RWPE2 (cell line): ENCODE results near the gene SLC5A10.
A peak's percentile ranks its signal among the peaks of the same experiment; 100 is the strongest.

ENCODE experiments used
- ATAC-seq: fragments of 200-7000 bp; cut with Tn5 transposase; 3 replicates; pipeline ENCODE4 v1.9.1; 2021; ENCODE audit warnings: low read depth
- DNase-seq: peaks from one replicate; pipeline ENCODE4 v3.0.0-alpha.2; 2020; ENCODE audit warnings: low spot score
- H3K27ac ChIP-seq: fragments of 450-650 bp; 2 replicates; pipeline ENCODE4 v1.5.1; 2017; ENCODE audit warnings: mild to moderate bottlenecking; ENCODE audit not compliant: poor library complexity, severe bottlenecking
- H3K27me3 ChIP-seq: fragments of 250-450 bp; sonication (Bioruptor Pico); 2 replicates; pipeline ENCODE4 v1.5.1; 2021; ENCODE audit warnings: mild to moderate bottlenecking, moderate library complexity; ENCODE audit not compliant: insufficient read depth, poor library complexity, severe bottlenecking
- H3K36me3 ChIP-seq: fragments of 250-450 bp; sonication (Bioruptor Pico); 2 replicates; pipeline ENCODE4 v1.5.1; 2020; ENCODE audit warnings: low read depth, mild to moderate bottlenecking, moderate library complexity
- H3K4me1 ChIP-seq: fragments of 250-450 bp; sonication (Bioruptor Pico); 2 replicates; pipeline ENCODE4 v1.5.1; 2021; ENCODE audit warnings: mild to moderate bottlenecking, moderate library complexity; ENCODE audit not compliant: insufficient read depth, poor library complexity, severe bottlenecking
- H3K4me3 ChIP-seq: fragments of 250-450 bp; sonication (Bioruptor Pico); 2 replicates; pipeline ENCODE4 v1.5.1; 2021; ENCODE audit warnings: mild to moderate bottlenecking, moderate library complexity; ENCODE audit not compliant: severe bottlenecking
- H3K9me3 ChIP-seq: fragments of 250-450 bp; sonication (Bioruptor Pico); 2 replicates; pipeline ENCODE4 v1.5.1; 2021; ENCODE audit warnings: mild to moderate bottlenecking, moderate library complexity; ENCODE audit not compliant: severe bottlenecking
- CTCF ChIP-seq: fragments of 450-650 bp; IDR thresholded peaks from one replicate; pipeline ENCODE4 v1.5.1; 2017; ENCODE audit warnings: mild to moderate bottlenecking, moderate library complexity; ENCODE audit not compliant: poor library complexity, severe bottlenecking

The SLC5A10 gene

GRCh38 chr17:19002805-19003542 lies 51.0 kb downstream of the SLC5A10 start:
- Histone ChIP-seq H3K27ac (peak overlapping the region; percentile 84), H3K9me3 (no peaks in the 10 kb centered on the region), H3K27me3 (no peaks in the 10 kb centered on the region), H3K36me3 (peaks cover 49% of the 10 kb centered on the region), H3K4me3 (peak overlapping the region; percentile 97), H3K4me1 (peaks cover 26% of the 10 kb centered on the region)
- DNase-seq (no peak), ATAC-seq (peak; percentile 51)
- TF ChIP-seq CTCF = no peak

- DNase-seq = no peak
- Histone ChIP-seq H3K4me3 (peak overlapping the region; percentile 97), H3K9me3 (no peaks in the 10 kb centered on the region), H3K36me3 (peaks cover 43% of the 10 kb centered on the region), H3K27ac (peak overlapping the region; percentile 84), H3K4me1 (peaks cover 26% of the 10 kb centered on the region), H3K27me3 (no peaks in the 10 kb centered on the region)
- no peak for TF ChIP-seq CTCF
- ATAC-seq = peak; percentile 17
Observed at GRCh38 chr17:19003543-19004420, 51.8 kb downstream of the SLC5A10 start.

- H3K9me3 ChIP-seq = no peaks in the 10 kb centered on the region
- peak within 1 kb of the TSS; percentile 84 for H3K27ac ChIP-seq
- H3K4me1 ChIP-seq = peaks cover 26% of the 10 kb centered on the region
- peak; percentile 24 for ATAC-seq
- DNase-seq = peak; percentile 88
- no peak for TF ChIP-seq CTCF
- peaks cover 35% of the 10 kb centered on the region for H3K36me3 ChIP-seq
- no peaks in the 10 kb centered on the region for H3K27me3 ChIP-seq
- H3K4me3 ChIP-seq = peak within 1 kb of the TSS; percentile 97
Observed at GRCh38 chr17:19004421-19005136, 52.6 kb downstream of the SLC5A10 start, which contains the start of gene FAM83G. TSS of gene FAM83G (minus strand) at chr17:19004764. CDS start at chr17:19004041, 723 bp downstream.

- no peak for DNase-seq
- TF ChIP-seq CTCF = no peak
- H3K36me3 ChIP-seq = peaks cover 28% of the 10 kb centered on the region
- H3K4me3 ChIP-seq = peak overlapping the region; percentile 97
- peak overlapping the region; percentile 84 for H3K27ac ChIP-seq
- peaks cover 21% of the 10 kb centered on the region for H3K4me1 ChIP-seq
- no peaks in the 10 kb centered on the region for H3K9me3 ChIP-seq
- ATAC-seq = no peak
- no peaks in the 10 kb centered on the region for H3K27me3 ChIP-seq
Observed at GRCh38 chr17:19005137-19005773, 53.3 kb downstream of the SLC5A10 start.
